PC-3 (cell line): ENCODE results near the gene BACH2.

Experiments used
- EZH2 ChIP-seq: fragments of 300-600 bp; sonication (generic); IDR thresholded peaks from one replicate; pipeline ENCODE4 v1.6.1; 2017; ENCODE audit warnings: antibody characterized with exemption, mild to moderate bottlenecking, low read length; ENCODE audit not compliant: unreplicated experiment
- EZH2phosphoT487 ChIP-seq: fragments of 300-600 bp; sonication (generic); IDR thresholded peaks from 2 replicates; pipeline ENCODE4 v1.6.1; 2018; ENCODE audit warnings: mild to moderate bottlenecking, antibody characterized with exemption, low read length, borderline replicate concordance
- TF ChIP-seq, protein P1 (sequence below): fragments of 300-600 bp; sonication (generic); conservative IDR thresholded peaks from 2 replicates; pipeline ENCODE4 v1.5.1; 2017; ENCODE audit warnings: antibody characterized with exemption, low read depth, mild to moderate bottlenecking, low read length

GRCh38 chr6:90186637-90187371, 109.8 kb downstream of the BACH2 start:
- TF ChIP-seq EZH2 (no peak), EZH2phosphoT487 (no peak)
- TF ChIP-seq, protein P1, sequence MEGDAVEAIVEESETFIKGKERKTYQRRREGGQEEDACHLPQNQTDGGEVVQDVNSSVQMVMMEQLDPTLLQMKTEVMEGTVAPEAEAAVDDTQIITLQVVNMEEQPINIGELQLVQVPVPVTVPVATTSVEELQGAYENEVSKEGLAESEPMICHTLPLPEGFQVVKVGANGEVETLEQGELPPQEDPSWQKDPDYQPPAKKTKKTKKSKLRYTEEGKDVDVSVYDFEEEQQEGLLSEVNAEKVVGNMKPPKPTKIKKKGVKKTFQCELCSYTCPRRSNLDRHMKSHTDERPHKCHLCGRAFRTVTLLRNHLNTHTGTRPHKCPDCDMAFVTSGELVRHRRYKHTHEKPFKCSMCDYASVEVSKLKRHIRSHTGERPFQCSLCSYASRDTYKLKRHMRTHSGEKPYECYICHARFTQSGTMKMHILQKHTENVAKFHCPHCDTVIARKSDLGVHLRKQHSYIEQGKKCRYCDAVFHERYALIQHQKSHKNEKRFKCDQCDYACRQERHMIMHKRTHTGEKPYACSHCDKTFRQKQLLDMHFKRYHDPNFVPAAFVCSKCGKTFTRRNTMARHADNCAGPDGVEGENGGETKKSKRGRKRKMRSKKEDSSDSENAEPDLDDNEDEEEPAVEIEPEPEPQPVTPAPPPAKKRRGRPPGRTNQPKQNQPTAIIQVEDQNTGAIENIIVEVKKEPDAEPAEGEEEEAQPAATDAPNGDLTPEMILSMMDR = no peak
